IMR-90 (cell line): Measurements from ENCODE around the gene KCNQ2. TPM values are rescaled to one million over a fixed set of nuclear protein-coding genes. Genes with fewer than 3 reads are reported as not detected.
"Not testable (repeated sequence)": the region's sequence is repeated elsewhere in the genome, so short reads cannot be mapped to it uniquely, and the experiment has no call there.

Experiments
- ATAC-seq: fragments of 200-7000 bp; cut with Tn5 transposase; 2 replicates; pipeline ENCODE4 v1.9.1; 2020; ENCODE audit warnings: low read depth, mild to moderate bottlenecking, moderate library complexity
- BruUV-seq: library from RNA; stranded (reverse); fragments of 400-500 nt; replicated peaks from 2 replicates; lab custom pipeline; 2021; lab: Mats Ljungman, UMichigan
- CTCF ChIA-PET: fragments of 300-600 bp; formaldehyde crosslinking; extraction: SDS; loops from one replicate; lab custom pipeline; 2021; ENCODE audit warnings: antibody characterized with exemption; lab: Yijun Ruan, JAX
- POLR2A ChIA-PET: fragments of 300-600 bp; sonication (Branson Sonifier 250); formaldehyde crosslinking; loops from one replicate; lab custom pipeline; 2022; ENCODE audit warnings: antibody characterized with exemption; ENCODE audit not compliant: unreplicated experiment; lab: Charles Lee
- DNase-seq: peaks from one replicate; pipeline ENCODE4 v3.0.0; 2013
- H2AFZ ChIP-seq: replicated peaks from 2 replicates; pipeline ENCODE3; 2013; ENCODE audit warnings: low read length, mild to moderate bottlenecking; ENCODE audit not compliant: poor library complexity
- H2AK5ac ChIP-seq: 2 replicates; pipeline ENCODE4 v1.6.1; 2013; ENCODE audit warnings: low read depth, low read length, inconsistent platforms
- H2AK9ac ChIP-seq: replicated peaks from 2 replicates; pipeline ENCODE3; 2013; ENCODE audit warnings: mild to moderate bottlenecking, low read depth, low read length, moderate library complexity; ENCODE audit not compliant: poor library complexity
- H2BK120ac ChIP-seq: 2 replicates; pipeline ENCODE4 v1.6.1; 2013; ENCODE audit warnings: low read depth, low read length, inconsistent platforms
- H2BK15ac ChIP-seq: 3 replicates; pipeline ENCODE4 v1.6.1; 2013; ENCODE audit warnings: low read depth, low read length, inconsistent platforms
- H2BK20ac ChIP-seq: 2 replicates; pipeline ENCODE4 v1.6.1; 2013; ENCODE audit warnings: low read depth, mild to moderate bottlenecking, inconsistent platforms, low read length, moderate library complexity
- H2BK5ac ChIP-seq: 2 replicates; pipeline ENCODE4 v1.6.1; 2013; ENCODE audit warnings: mild to moderate bottlenecking, low read depth, low read length, inconsistent platforms; ENCODE audit not compliant: poor library complexity, severe bottlenecking
- H3K14ac ChIP-seq: replicated peaks from 2 replicates; pipeline ENCODE4 v1.6.1; 2013; ENCODE audit warnings: low read depth, low read length, inconsistent platforms
- H3K18ac ChIP-seq: 2 replicates; pipeline ENCODE4 v1.6.1; 2013; ENCODE audit warnings: low read depth, low read length, control low read depth
- H3K23ac ChIP-seq: 2 replicates; pipeline ENCODE4 v1.6.1; 2013; ENCODE audit warnings: low read depth, low read length, inconsistent platforms
- H3K27ac ChIP-seq: 2 replicates; pipeline ENCODE4 v1.5.1; 2013; ENCODE audit warnings: mild to moderate bottlenecking, control low read depth, low read length; ENCODE audit not compliant: insufficient read depth
- H3K27me3 ChIP-seq: 2 replicates; pipeline ENCODE4 v1.6.1; 2013; ENCODE audit warnings: low read length; ENCODE audit not compliant: control insufficient read depth, insufficient read depth
- H3K36me3 ChIP-seq: 2 replicates; pipeline ENCODE4 v1.6.1; 2013; ENCODE audit warnings: low read length, mixed read lengths; ENCODE audit not compliant: control insufficient read depth, insufficient read depth
- H3K4ac ChIP-seq: 2 replicates; pipeline ENCODE4 v1.6.1; 2013; ENCODE audit warnings: low read depth, low read length, inconsistent platforms
- H3K4me1 ChIP-seq: 2 replicates; pipeline ENCODE4 v1.6.1; 2013; ENCODE audit warnings: low read length, mixed read lengths; ENCODE audit not compliant: control insufficient read depth, insufficient read depth
- H3K4me2 ChIP-seq: 2 replicates; pipeline ENCODE4 v1.6.1; 2013; ENCODE audit warnings: low read depth, mild to moderate bottlenecking, control low read depth, low read length, moderate library complexity
- H3K4me3 ChIP-seq: 2 replicates; pipeline ENCODE4 v1.5.1; 2013; ENCODE audit warnings: low read depth, mild to moderate bottlenecking, control low read depth, low read length, moderate library complexity; ENCODE audit not compliant: insufficient read depth
- H3K56ac ChIP-seq: 2 replicates; pipeline ENCODE4 v1.6.1; 2013; ENCODE audit warnings: low read length, inconsistent platforms; ENCODE audit not compliant: insufficient read depth; ENCODE audit errors: extremely low read depth
- H3K79me1 ChIP-seq, 2 experiments: 2 replicates each; pipeline ENCODE4 v1.6.1; 2013; ENCODE audit warnings: low read length in 2 of 2, inconsistent platforms in 1 of 2, low read depth in 1 of 2
- H3K9ac ChIP-seq: 2 replicates; pipeline ENCODE4 v1.6.1; 2013; ENCODE audit warnings: low read depth, low read length, control low read depth
- H3K9me1 ChIP-seq: 2 replicates; pipeline ENCODE4 v1.6.1; 2013; ENCODE audit warnings: low read length, inconsistent platforms; ENCODE audit not compliant: insufficient read depth
- H3K9me3 ChIP-seq: 2 replicates; pipeline ENCODE4 v1.6.1; 2013; ENCODE audit warnings: low read length; ENCODE audit not compliant: control insufficient read depth, insufficient read depth
- H4K20me1 ChIP-seq: 2 replicates; pipeline ENCODE4 v1.6.1; 2013; ENCODE audit warnings: low read length, inconsistent platforms; ENCODE audit not compliant: insufficient read depth
- H4K5ac ChIP-seq: 2 replicates; pipeline ENCODE4 v1.6.1; 2013; ENCODE audit warnings: mild to moderate bottlenecking, low read depth, low read length, control low read depth
- H4K8ac ChIP-seq, 2 experiments: 2 replicates each; pipeline ENCODE4 v1.6.1; 2013; ENCODE audit warnings: low read depth in 2 of 2, low read length in 2 of 2, control low read depth in 1 of 2, inconsistent platforms in 1 of 2
- H4K91ac ChIP-seq: 2 replicates; pipeline ENCODE4 v1.6.1; 2013; ENCODE audit warnings: low read depth, low read length, inconsistent platforms; ENCODE audit not compliant: insufficient read depth
- CHD1 ChIP-seq: IDR thresholded peaks from 2 replicates; pipeline ENCODE4 v1.6.1; 2012; ENCODE audit warnings: low read depth, low read length, improper control_type of control experiment
- WGBS, 2 experiments: methylation state at CpG; one replicate each; pipeline versions ENCODE4 v1.1.5 to v1.1.7; 2013; ENCODE audit warnings: missing lambda C conversion rate in 2 of 2; ENCODE audit not compliant: insufficient read length in 1 of 2; ENCODE audit errors: extremely low coverage in 2 of 2; 5-methylcytosine and 5-hydroxymethylcytosine counted together
- dilution Hi-C: fragments of 300-500 bp; cut with HindIII; formaldehyde crosslinking; loops from one replicate; pipeline ENCODE4 v1.14.3; 2018; ENCODE audit warnings: low sequenced_read_pairs; ENCODE audit not compliant: unreplicated experiment
- in situ Hi-C: fragments of 300-500 bp; cut with MboI; formaldehyde crosslinking; loops from 3 replicates; pipeline ENCODE4 v1.14.3; 2019; ENCODE audit warnings: low sequenced_read_pairs, inconsistent platforms, mixed read lengths
- intact Hi-C: fragments of 100-400 bp; cut with micrococcal nuclease; formaldehyde crosslinking; loops from 2 replicates; pipeline ENCODE4 v1.10.0; 2022
- polyA plus RNA-seq, 3 experiments: library from polyadenylated mRNA; depleted of rRNA; stranded (reverse); fragments of >200 nt; gene quantifications; 2 replicates each; pipeline ENCODE4 v1.2.3, GENCODE V29; 2012; ENCODE audit warnings: low replicate concordance in 1 of 3
- total RNA-seq: library from RNA; depleted of rRNA; stranded (reverse); fragments of >200 nt; gene quantifications from 2 replicates; pipeline ENCODE4 v1.2.3, GENCODE V29; 2012

The KCNQ2 gene
- total and polyA plus RNA-seq, 2 of the 4 experiments (the other 2 are of a cell fraction): 0.02 TPM; not detected in 1

DNA sequence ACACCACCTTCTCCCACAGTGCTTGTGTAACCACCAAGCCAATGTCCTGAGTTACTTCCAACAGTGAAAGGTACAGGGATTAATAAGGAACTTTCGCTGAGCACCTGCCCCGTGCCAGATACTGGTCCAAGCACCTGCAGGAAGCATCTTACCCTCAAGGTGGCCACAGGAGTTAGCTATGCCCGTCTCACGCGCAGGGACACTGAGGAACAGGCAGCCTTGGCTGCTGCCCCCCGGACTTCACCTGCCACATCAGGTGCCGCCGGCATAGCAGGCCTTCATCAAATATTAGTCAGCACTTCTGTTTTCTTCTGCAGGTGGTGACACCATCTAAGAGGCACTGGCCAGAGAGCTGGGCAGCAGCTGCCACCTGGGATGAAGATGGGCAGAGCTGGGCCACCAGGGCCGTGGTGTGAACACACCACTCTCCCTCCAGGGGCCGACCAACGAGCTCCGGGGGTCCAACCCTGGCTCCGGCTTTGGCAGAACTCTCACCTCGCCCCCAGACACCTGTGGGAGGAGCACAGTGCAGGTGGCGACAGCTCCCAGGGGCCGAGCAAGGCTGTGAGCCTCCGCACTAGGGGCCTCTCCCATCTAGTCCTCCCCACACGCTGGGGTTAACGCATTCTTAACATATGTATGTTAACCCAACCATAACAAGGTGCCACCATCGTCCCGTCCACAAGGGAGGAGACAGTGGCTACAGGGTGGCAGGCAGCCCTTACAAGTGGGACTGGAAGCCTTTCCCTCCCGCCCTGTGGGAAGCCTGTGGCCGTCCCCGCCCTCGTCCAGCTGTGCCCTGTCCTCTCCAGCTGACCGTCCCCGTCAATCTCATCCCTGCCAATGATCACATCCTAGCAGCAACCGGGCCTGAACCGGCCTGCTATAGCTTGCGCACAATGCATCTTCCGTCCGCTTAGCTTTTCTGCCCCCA is 45.2 kb upstream of the KCNQ2 start:
- Histone ChIP-seq H2AK5ac (no peak overlapping the region), H4K5ac (no peak overlapping the region), H4K91ac (no peak overlapping the region), H2BK5ac (no peak overlapping the region), H3K18ac (no peak overlapping the region), H3K9ac (no peak overlapping the region), H4K20me1 (peaks cover 17% of the 10 kb centered on the region), H3K56ac (no peak overlapping the region), H3K4ac (no peak overlapping the region), H3K9me3 (no peaks in the 10 kb centered on the region), H3K14ac (no peak overlapping the region), H2AFZ (no peak overlapping the region), H3K27me3 (no peaks in the 10 kb centered on the region; the same call in 1 of the 2 replicates), H3K4me3 (no peak overlapping the region), H2BK15ac (no peak overlapping the region), H2AK9ac (no peak overlapping the region), H3K23ac (no peak overlapping the region), H3K4me1 (peaks cover 12% of the 10 kb centered on the region), H3K36me3 (peaks cover 11% of the 10 kb centered on the region), H3K4me2 (no peak overlapping the region), H3K9me1 (peaks cover 10% of the 10 kb centered on the region; the same call in 1 of the 2 replicates), H4K8ac (no peak overlapping the region), H2BK20ac (no peak overlapping the region), H3K27ac (no peak overlapping the region), H3K79me1 (peaks cover 12 to 25% of the 10 kb centered on the region in 2 experiments; a peak in 3 of 4 replicates), H2BK120ac (no peak overlapping the region)
- POLR2A ChIA-PET: no interaction called here
- 89% methylated on average over 13 of the region's 32 CpGs; no CpG with 5 or more reads in 1 of the 2 experiments for WGBS, 2 experiments
- TF ChIP-seq CHD1: no peak
- BruUV-seq: no TSS peak
- DNase-seq (no peak), ATAC-seq (no peak)
- CTCF ChIA-PET: no interaction called here
- intact Hi-C loops: no loop called here
- dilution Hi-C loops: no loop called here
- in situ Hi-C loops: no loop called here

DNA sequence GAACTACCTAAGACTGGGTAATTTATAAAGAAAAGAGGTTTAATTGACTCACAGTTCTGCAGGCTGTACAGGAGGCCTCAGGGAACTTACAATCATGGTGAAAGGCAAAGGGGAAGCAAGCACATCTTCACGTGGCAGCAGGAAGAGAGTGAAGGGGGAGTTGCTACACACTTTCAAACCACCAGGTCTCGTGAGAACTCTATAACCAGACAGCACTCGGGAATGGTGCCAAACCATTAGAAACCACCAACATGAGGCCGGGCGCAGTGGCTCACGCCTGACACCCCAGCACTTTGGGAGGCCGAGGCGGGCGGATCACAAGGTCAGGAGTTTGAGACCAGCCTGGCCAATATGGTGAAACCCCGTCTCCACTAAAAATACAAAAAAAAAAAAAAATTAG is 42.1 kb upstream of the KCNQ2 start:
- H2BK5ac ChIP-seq, ATAC-seq, in situ Hi-C loops, H2AFZ ChIP-seq, H4K5ac ChIP-seq, H4K8ac ChIP-seq, H3K36me3 ChIP-seq, H3K4ac ChIP-seq, H3K9me1 ChIP-seq, dilution Hi-C loops, H3K14ac ChIP-seq, H3K56ac ChIP-seq, H3K27ac ChIP-seq, H3K4me2 ChIP-seq, H2BK20ac ChIP-seq, intact Hi-C loops, H2BK120ac ChIP-seq, H3K4me1 ChIP-seq, CTCF ChIA-PET, H3K18ac ChIP-seq, H4K20me1 ChIP-seq, H3K4me3 ChIP-seq, BruUV-seq, H3K9ac ChIP-seq, POLR2A ChIA-PET, H2AK9ac ChIP-seq, H3K23ac ChIP-seq, DNase-seq, H3K79me1 ChIP-seq, H3K9me3 ChIP-seq, H2AK5ac ChIP-seq, H4K91ac ChIP-seq, H3K27me3 ChIP-seq, H2BK15ac ChIP-seq: not testable (repeated sequence)
- WGBS, 2 experiments: no CpG with 5 or more reads among the region's 10 CpGs
